GM12801 (cell line): Measurements from ENCODE around the gene GTF2H3.

Experiments
- TF ChIP-seq, protein P1 (sequence below): IDR thresholded peaks from one replicate; pipeline ENCODE4 v1.5.1; 2011; ENCODE audit warnings: control low read depth; ENCODE audit not compliant: insufficient read length; ENCODE audit errors: extremely low read depth

The GTF2H3 gene

DNA sequence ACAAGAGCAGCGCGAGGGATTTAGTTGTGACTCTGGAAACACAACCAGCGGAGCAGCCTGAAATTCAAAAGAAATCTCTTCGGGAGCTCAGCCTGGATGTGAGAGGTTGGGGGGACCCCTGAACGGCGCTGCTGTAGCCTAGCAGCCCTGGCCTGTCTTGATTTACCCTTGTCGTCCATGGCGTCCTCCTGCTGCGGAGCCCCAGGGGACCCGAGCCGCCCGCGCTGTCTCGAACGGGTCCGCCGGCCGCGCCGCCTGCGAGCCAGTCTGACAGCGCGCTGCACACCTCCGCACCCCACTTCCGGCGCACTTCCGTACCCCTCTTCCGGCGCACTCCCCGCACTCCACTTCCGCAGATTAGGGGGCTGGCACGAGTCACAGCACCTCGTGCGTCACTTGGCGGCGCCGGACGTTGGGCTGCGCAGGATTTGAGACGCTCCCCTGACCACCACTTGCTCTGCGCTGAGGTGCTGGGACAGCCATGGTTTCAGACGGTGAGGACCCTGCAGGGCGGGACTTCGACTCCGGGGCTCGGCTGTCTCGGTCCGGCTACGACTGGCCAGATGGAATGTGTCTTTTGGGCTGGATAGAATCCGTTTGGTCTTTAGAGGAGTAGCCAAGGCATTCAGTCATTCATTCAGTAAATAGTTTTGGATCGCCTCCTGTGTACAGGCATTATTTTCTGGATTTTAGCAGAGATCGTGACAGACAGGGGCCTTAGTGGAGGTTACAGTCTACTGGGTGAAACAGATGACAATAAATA lies at the start of gene GTF2H3, which contains the start of gene EIF2B1:
TSS of gene GTF2H3 (plus strand) at position 451 of the 763 bp plus-strand sequence. CDS start at position 482, 31 bp downstream.
TSS of gene EIF2B1 (minus strand) at position 308 of the 763 bp plus-strand sequence. CDS start at position 179, 129 bp downstream.
- TF ChIP-seq, protein P1, sequence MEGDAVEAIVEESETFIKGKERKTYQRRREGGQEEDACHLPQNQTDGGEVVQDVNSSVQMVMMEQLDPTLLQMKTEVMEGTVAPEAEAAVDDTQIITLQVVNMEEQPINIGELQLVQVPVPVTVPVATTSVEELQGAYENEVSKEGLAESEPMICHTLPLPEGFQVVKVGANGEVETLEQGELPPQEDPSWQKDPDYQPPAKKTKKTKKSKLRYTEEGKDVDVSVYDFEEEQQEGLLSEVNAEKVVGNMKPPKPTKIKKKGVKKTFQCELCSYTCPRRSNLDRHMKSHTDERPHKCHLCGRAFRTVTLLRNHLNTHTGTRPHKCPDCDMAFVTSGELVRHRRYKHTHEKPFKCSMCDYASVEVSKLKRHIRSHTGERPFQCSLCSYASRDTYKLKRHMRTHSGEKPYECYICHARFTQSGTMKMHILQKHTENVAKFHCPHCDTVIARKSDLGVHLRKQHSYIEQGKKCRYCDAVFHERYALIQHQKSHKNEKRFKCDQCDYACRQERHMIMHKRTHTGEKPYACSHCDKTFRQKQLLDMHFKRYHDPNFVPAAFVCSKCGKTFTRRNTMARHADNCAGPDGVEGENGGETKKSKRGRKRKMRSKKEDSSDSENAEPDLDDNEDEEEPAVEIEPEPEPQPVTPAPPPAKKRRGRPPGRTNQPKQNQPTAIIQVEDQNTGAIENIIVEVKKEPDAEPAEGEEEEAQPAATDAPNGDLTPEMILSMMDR: no peak

DNA sequence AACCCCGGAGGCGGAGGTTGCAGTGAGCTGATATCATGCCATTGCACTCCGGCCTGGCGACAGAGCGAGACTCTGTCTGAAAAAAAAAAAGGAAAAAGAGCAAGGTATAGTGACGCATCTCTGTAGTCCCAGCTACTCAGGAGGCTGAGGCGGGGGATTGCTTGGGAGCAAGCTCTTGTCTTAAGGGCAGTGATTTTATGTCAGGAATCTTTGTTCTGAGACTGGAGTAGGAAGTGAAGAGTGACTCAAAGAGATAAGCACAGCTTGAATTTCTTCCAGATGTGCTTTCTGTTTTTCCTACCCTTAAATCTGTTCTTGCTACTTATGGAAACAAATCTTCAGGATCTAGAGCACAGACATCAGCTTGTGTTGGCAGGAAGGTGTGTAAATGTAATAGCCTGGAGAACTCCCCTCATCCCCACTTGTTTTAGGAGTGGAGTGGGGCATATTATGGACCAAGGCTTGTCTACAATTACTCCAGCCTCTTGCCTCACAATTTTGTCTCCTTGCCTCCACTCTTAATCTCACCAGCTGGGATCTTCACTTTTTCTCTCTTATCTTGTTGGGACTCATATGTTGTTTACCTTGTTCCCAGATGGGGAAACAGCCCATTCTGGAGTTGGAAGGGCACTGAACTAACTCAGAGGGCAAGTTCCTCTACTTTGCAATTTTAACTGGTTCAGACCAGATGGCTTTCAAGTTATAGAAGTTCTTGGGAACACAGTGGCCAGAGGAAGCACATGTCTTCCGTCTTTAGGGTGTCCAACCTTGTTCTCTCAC lies 41.7 kb upstream of the GTF2H3 start:
- TF ChIP-seq, protein P1: no peak

DNA sequence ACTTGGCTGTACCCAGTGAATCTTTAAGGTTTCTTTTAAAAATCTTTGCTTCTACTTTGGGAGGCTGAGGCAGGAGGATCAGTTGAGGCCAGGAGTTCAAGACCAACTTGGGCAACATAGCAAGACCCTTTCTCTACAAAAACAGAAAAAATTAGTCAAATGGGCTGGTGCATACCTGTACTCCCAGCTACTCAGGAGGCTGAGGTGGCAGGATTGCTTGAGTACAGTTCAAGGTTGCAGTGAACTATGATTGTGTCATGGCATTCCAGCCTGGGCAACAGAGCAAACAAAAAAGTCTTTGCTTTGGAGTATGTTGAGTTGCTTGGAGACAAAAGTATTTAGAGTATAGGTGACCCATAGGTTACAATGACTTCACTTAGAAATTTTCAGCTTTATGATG lies 37.9 kb upstream of the GTF2H3 start:
- TF ChIP-seq, protein P1: no peak

DNA sequence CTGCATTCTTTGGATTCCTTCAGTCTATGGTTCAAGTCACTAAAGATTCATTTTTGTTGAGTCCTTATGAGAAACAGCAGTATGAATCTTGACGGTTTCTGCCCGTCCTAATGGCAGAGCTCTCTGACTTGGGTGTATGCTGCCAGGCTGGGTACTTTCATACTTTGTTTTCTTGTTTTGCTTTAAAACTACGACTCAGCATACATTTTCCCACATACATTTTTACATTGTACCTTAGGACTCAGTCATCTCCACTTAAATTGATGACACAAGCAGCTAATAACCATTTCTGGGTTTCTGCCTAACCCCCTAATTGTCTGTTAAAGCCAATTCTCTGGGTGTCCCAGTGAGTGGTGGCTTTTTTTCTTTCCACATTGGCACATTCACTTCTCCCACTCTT lies 36.5 kb upstream of the GTF2H3 start:
- TF ChIP-seq, protein P1: no peak

DNA sequence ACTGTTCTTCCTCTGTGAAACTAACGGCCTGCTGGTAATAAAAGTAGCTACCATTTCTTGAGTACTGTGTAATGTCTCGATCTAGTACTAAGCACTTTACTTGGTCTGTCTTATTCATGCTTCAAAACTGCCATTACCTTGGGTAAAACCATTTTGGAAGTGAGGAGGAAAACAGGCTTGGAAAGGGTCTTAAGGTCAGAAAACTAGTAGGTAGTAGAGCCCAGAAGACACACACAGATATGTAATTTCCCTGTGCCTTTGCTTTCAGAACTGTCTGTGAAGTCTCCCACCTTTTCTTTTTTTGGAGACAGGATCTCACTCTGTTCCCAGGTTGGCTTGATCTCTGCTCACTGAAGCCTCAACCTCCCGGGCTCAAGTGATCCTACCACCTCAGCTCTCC lies 35.1 kb upstream of the GTF2H3 start:
- TF ChIP-seq, protein P1: no peak

DNA sequence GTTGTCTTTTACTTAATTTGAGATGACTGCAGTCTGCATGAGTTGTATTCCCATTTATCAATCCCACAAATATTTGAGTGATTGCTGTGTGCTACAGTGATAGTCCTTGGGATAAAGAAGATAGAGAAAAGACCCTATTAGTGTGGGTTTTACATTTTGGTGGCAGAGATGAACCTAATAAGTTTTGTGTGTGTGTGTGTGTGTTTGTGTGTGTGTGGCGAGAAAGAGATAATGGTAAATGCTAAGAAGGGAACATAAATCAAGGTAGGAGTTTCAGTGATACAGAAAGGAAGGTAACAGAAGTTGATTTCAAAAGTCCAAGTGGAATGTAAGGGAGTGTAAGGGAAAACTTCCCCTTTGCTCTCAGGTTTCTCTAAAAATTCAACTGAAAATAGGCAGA lies 34.3 kb upstream of the GTF2H3 start:
- TF ChIP-seq, protein P1: no peak

DNA sequence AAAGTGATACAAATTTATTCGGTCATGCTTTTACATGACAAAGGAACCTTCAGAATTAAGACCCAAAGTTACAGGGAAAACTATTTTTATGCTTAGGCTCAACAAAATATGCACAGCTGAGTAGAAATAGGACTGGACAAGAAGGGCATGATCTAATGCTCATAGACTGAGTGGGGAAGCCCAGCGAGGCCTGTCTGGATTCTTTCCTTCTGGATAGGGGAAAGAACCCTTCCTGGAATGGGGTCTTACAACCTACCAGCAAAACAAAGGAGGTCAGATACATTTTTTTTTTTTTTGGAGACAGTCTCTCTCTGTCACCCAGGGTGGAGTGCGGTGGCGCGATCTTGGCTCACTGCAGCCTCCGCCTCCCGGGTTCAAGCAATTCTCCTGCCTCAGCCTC lies 33.9 kb upstream of the GTF2H3 start:
- TF ChIP-seq, protein P1: no peak
